ENCODE data around the gene R3HDM4. TPM values are rescaled to one million over a fixed set of nuclear protein-coding genes. Genes with fewer than 3 reads are reported as not detected.

R3HDM4 gene
- total RNA-seq, 8 experiments from 2014 or later, result 25.7 to 35.6 (median 30.1) TPM

GRCh38 chr19:876089-876488, 36.9 kb downstream of the R3HDM4 start:
- no peak for ATAC-seq (replicated peaks in 6 of 8)
- Histone ChIP-seq H3K27ac (no peak overlapping the region), H3K4me1 (replicated peaks in 1 of 2) (peaks cover 9 to 14% of the 10 kb centered on the region in 2 donors), H3K4me3 (no peak overlapping the region)
- in situ Hi-C loops (cut with MboI; ENCODE audit: low pct_unique_long_range_greater_than_20kb in 2 of 9, low sequenced_read_pairs in 9 of 9, unreplicated experiment in 9 of 9), result no loop called here
- 67 to 100% (median 86%) methylated on average over 1 to 6 of the region's 18 CpGs; no CpG with 5 or more reads in 4 of the 10 experiments for WGBS, 10 experiments

- in situ Hi-C loops (cut with MboI; ENCODE audit: low pct_unique_long_range_greater_than_20kb in 2 of 9, low sequenced_read_pairs in 9 of 9, unreplicated experiment in 9 of 9), result no loop called here
- peaks cover 9 to 14% of the 10 kb centered on the region in 2 donors for H3K4me1 ChIP-seq (replicated peaks in 1 of 2)
- WGBS, 10 experiments, result 80 to 100% (median 95%) methylated on average over 1 to 17 of the region's 28 CpGs; no CpG with 5 or more reads in 4 of the 10 experiments
- no peak overlapping the region for H3K4me3 ChIP-seq
- ATAC-seq (replicated peaks in 6 of 8), result no peak
- no peak overlapping the region for H3K27ac ChIP-seq
Measured at GRCh38 chr19:875265-875879, 37.6 kb downstream of the R3HDM4 start.

- in situ Hi-C loops (cut with MboI; ENCODE audit: low pct_unique_long_range_greater_than_20kb in 2 of 9, low sequenced_read_pairs in 9 of 9, unreplicated experiment in 9 of 9), result no loop called here
- 47 to 100% (median 86%) methylated on average over 3 to 6 of the region's 22 CpGs; no CpG with 5 or more reads in 7 of the 10 experiments for WGBS, 10 experiments
- H3K4me1 ChIP-seq (replicated peaks in 1 of 2), result peaks cover 9 to 14% of the 10 kb centered on the region in 2 donors
- ATAC-seq (replicated peaks in 6 of 8), result no peak
- H3K27ac ChIP-seq, result peak overlapping the region in 1 of 2 donors; percentile 28
- H3K4me3 ChIP-seq, result no peak overlapping the region
Measured at GRCh38 chr19:873561-874041, 39.4 kb downstream of the R3HDM4 start.

- WGBS, 10 experiments, result no CpG with 5 or more reads among the region's 13 CpGs
- H3K4me1 ChIP-seq (replicated peaks in 1 of 2), result peaks cover 9 to 14% of the 10 kb centered on the region in 2 donors
- ATAC-seq (replicated peaks in 6 of 8), result peak in 7 of 8 experiments; percentile 2 to 63 (median 47)
- no peak overlapping the region for H3K4me3 ChIP-seq
- peak overlapping the region in 1 of 2 donors; percentile 28 for H3K27ac ChIP-seq
- in situ Hi-C loops (cut with MboI; ENCODE audit: low pct_unique_long_range_greater_than_20kb in 2 of 9, low sequenced_read_pairs in 9 of 9, unreplicated experiment in 9 of 9), result no loop called here
Measured at GRCh38 chr19:873084-873483, 39.9 kb downstream of the R3HDM4 start.

- ATAC-seq (replicated peaks in 6 of 8), result peak; percentile 5 to 91 (median 70)
- Histone ChIP-seq H3K4me1 (replicated peaks in 1 of 2) (peaks cover 9 to 17% of the 10 kb centered on the region in 2 donors), H3K4me3 (no peak overlapping the region), H3K27ac (peak overlapping the region; percentile 35 to 71)
- in situ Hi-C loops (cut with MboI; ENCODE audit: low pct_unique_long_range_greater_than_20kb in 2 of 9, low sequenced_read_pairs in 9 of 9, unreplicated experiment in 9 of 9), result no loop called here
- WGBS, 10 experiments, result no CpG with 5 or more reads among the region's 27 CpGs
Measured at GRCh38 chr19:872266-872951, 40.6 kb downstream of the R3HDM4 start.

GRCh38 chr19:871446-872265, 41.4 kb downstream of the R3HDM4 start:
- Histone ChIP-seq H3K4me1 (replicated peaks in 1 of 2) (peaks cover 9 to 17% of the 10 kb centered on the region in 2 donors), H3K27ac (peak overlapping the region; percentile 35 to 71), H3K4me3 (no peak overlapping the region)
- ATAC-seq (replicated peaks in 6 of 8), result peak in 5 of 8 experiments; percentile 34 to 67 (median 44)
- WGBS, 10 experiments, result 80% methylated on average over 1 of the region's 33 CpGs; no CpG with 5 or more reads in 9 of the 10 experiments
- in situ Hi-C loops (cut with MboI; ENCODE audit: low pct_unique_long_range_greater_than_20kb in 2 of 9, low sequenced_read_pairs in 9 of 9, unreplicated experiment in 9 of 9), result no loop called here

GRCh38 chr19:870963-871401, 42.0 kb downstream of the R3HDM4 start:
- Histone ChIP-seq H3K4me3 (no peak overlapping the region), H3K27ac (peak overlapping the region in 1 of 2 donors; percentile 21), H3K4me1 (replicated peaks in 1 of 2) (peaks cover 9 to 17% of the 10 kb centered on the region in 2 donors)
- ATAC-seq (replicated peaks in 6 of 8), result no peak
- WGBS, 10 experiments, result 92% methylated on average over 12 of the region's 28 CpGs; no CpG with 5 or more reads in 9 of the 10 experiments
- in situ Hi-C loops (cut with MboI; ENCODE audit: low pct_unique_long_range_greater_than_20kb in 2 of 9, low sequenced_read_pairs in 9 of 9, unreplicated experiment in 9 of 9), result no loop called here

GRCh38 chr19:870314-870713, 42.7 kb downstream of the R3HDM4 start:
- in situ Hi-C loops (cut with MboI; ENCODE audit: low pct_unique_long_range_greater_than_20kb in 2 of 9, low sequenced_read_pairs in 9 of 9, unreplicated experiment in 9 of 9), result no loop called here
- Histone ChIP-seq H3K4me1 (replicated peaks in 1 of 2) (peaks cover 9 to 17% of the 10 kb centered on the region in 2 donors), H3K4me3 (no peak overlapping the region), H3K27ac (no peak overlapping the region)
- ATAC-seq (replicated peaks in 6 of 8), result no peak
- WGBS, 10 experiments, result 78 to 100% (median 88%) methylated on average over 1 to 6 of the region's 8 CpGs; no CpG with 5 or more reads in 5 of the 10 experiments

GRCh38 chr19:869245-870177, 43.5 kb downstream of the R3HDM4 start:
- no peak overlapping the region for H3K27ac ChIP-seq
- peak in 3 of 8 experiments; percentile 18 to 75 (median 45) for ATAC-seq (replicated peaks in 6 of 8)
- in situ Hi-C loops (cut with MboI; ENCODE audit: low pct_unique_long_range_greater_than_20kb in 2 of 9, low sequenced_read_pairs in 9 of 9, unreplicated experiment in 9 of 9), result no loop called here
- H3K4me1 ChIP-seq (replicated peaks in 1 of 2), result peaks cover 9 to 17% of the 10 kb centered on the region in 2 donors
- no peak overlapping the region for H3K4me3 ChIP-seq
- WGBS, 10 experiments, result 0 to 93% (median 74%) methylated on average over 1 to 12 of the region's 29 CpGs; no CpG with 5 or more reads in 2 of the 10 experiments

- no peak overlapping the region for H3K4me3 ChIP-seq
- H3K27ac ChIP-seq, result no peak overlapping the region
- WGBS, 10 experiments, result 80 to 100% methylated on average over 1 to 7 of the region's 34 CpGs; no CpG with 5 or more reads in 8 of the 10 experiments
- peaks cover 9 to 17% of the 10 kb centered on the region in 2 donors for H3K4me1 ChIP-seq (replicated peaks in 1 of 2)
- no peak for ATAC-seq (replicated peaks in 6 of 8)
- in situ Hi-C loops (cut with MboI; ENCODE audit: low pct_unique_long_range_greater_than_20kb in 2 of 9, low sequenced_read_pairs in 9 of 9, unreplicated experiment in 9 of 9), result no loop called here
Measured at GRCh38 chr19:868458-869244, 44.4 kb downstream of the R3HDM4 start.

GRCh38 chr19:867855-868457, 45.1 kb downstream of the R3HDM4 start:
- Histone ChIP-seq H3K27ac (no peak overlapping the region), H3K4me3 (no peak overlapping the region), H3K4me1 (replicated peaks in 1 of 2) (peaks cover 9 to 15% of the 10 kb centered on the region in 2 donors)
- in situ Hi-C loops (cut with MboI; ENCODE audit: low pct_unique_long_range_greater_than_20kb in 2 of 9, low sequenced_read_pairs in 9 of 9, unreplicated experiment in 9 of 9), result no loop called here
- ATAC-seq (replicated peaks in 6 of 8), result no peak
- WGBS, 10 experiments, result 88 to 98% (median 92%) methylated on average over 6 to 21 of the region's 39 CpGs; no CpG with 5 or more reads in 6 of the 10 experiments
